Activated T-helper 1 cell treated with anti-CD3 and anti-CD28 coated beads, Interleukin-12 subunit alpha, Interleukin-12 subunit beta, Interleukin-2, Interleukin-4 antibody, amounts not matched to agents 30 ng/mL and 10 ng/mL and 1 ng/mL, durations not matched to agents 14 hours and 24 hours and 36 hours (primary cell): ENCODE results near the gene CD37. TPM values are rescaled to one million over a fixed set of nuclear protein-coding genes. Genes with fewer than 3 reads are reported as not detected.

ENCODE experiments used
- DNase-seq: peaks from one replicate; pipeline ENCODE4 v3.0.0; 2021; ENCODE audit warnings: low spot score
- H3K27ac Mint-ChIP-seq: one replicate; pipeline ENCODE4 v1.8.0; 2021; ENCODE audit warnings: mild to moderate bottlenecking, mixed read lengths
- H3K27me3 Mint-ChIP-seq: one replicate; pipeline ENCODE4 v1.8.0; 2022; ENCODE audit warnings: mild to moderate bottlenecking, moderate library complexity, mixed read lengths; ENCODE audit not compliant: insufficient read depth
- H3K36me3 Mint-ChIP-seq: one replicate; pipeline ENCODE4 v1.8.0; 2021; ENCODE audit warnings: low read depth, mixed read lengths
- H3K4me1 Mint-ChIP-seq: one replicate; pipeline ENCODE4 v1.8.0; 2021; ENCODE audit warnings: low read depth, mixed read lengths
- H3K4me3 Mint-ChIP-seq: one replicate; pipeline ENCODE4 v1.8.0; 2021; ENCODE audit warnings: mild to moderate bottlenecking, moderate library complexity, mixed read lengths
- H3K9me3 Mint-ChIP-seq: one replicate; pipeline ENCODE4 v1.8.0; 2021; ENCODE audit warnings: mixed read lengths
- intact Hi-C: fragments of 100-400 bp; cut with micrococcal nuclease; formaldehyde crosslinking; loops from one replicate; pipeline ENCODE4 v1.15.1; 2024
- total RNA-seq: library from RNA; stranded (reverse); gene quantifications from 2 replicates; pipeline ENCODE4 v1.2.3, GENCODE V29; 2022

CD37 gene
- total RNA-seq, 1 donor from 2014 or later: 129 TPM

GRCh38 chr19:49342291-49342721 is 7.1 kb downstream of the CD37 start:
- Mint-ChIP-seq H3K9me3 (no peaks in the 10 kb centered on the region), H3K4me1 (peaks cover 22% of the 10 kb centered on the region), H3K27me3 (no peaks in the 10 kb centered on the region), H3K27ac (no peak overlapping the region), H3K4me3 (no peak overlapping the region), H3K36me3 (peaks cover 27% of the 10 kb centered on the region)
- intact Hi-C loops: no loop called here
- no peak for DNase-seq

- Mint-ChIP-seq H3K27ac (no peak overlapping the region), H3K4me1 (peaks cover 21% of the 10 kb centered on the region), H3K9me3 (no peaks in the 10 kb centered on the region), H3K4me3 (no peak overlapping the region), H3K27me3 (no peaks in the 10 kb centered on the region), H3K36me3 (peaks cover 22% of the 10 kb centered on the region)
- DNase-seq: no peak
- intact Hi-C loops: no loop called here
Measured at GRCh38 chr19:49343123-49343522, 7.9 kb downstream of the CD37 start.

- H3K36me3 Mint-ChIP-seq: peaks cover 12% of the 10 kb centered on the region
Measured at GRCh38 chr19:49344505-49345423, 9.6 kb downstream of the CD37 start.

GRCh38 chr19:49347191-49347590 is 12.0 kb downstream of the CD37 start:
- peaks cover 4% of the 10 kb centered on the region for H3K36me3 Mint-ChIP-seq
- intact Hi-C loops: no loop called here
- H3K9me3 Mint-ChIP-seq: no peaks in the 10 kb centered on the region
- H3K27me3 Mint-ChIP-seq: peaks cover 3% of the 10 kb centered on the region
- H3K4me1 Mint-ChIP-seq: peaks cover 6% of the 10 kb centered on the region
- no peak overlapping the region for H3K27ac Mint-ChIP-seq
- H3K4me3 Mint-ChIP-seq: no peak overlapping the region
- no peak for DNase-seq

More at GRCh38 chr19:49344505-49345423, 9.6 kb downstream of the CD37 start:
- H3K4me3 Mint-ChIP-seq: no peak overlapping the region
- H3K4me1 Mint-ChIP-seq: peaks cover 14% of the 10 kb centered on the region
- DNase-seq: no peak
- no peaks in the 10 kb centered on the region for H3K9me3 Mint-ChIP-seq
- intact Hi-C loops: no loop called here
- H3K27ac Mint-ChIP-seq: no peak overlapping the region
- no peaks in the 10 kb centered on the region for H3K27me3 Mint-ChIP-seq

- peaks cover 6% of the 10 kb centered on the region for H3K4me1 Mint-ChIP-seq
- peaks cover 4% of the 10 kb centered on the region for H3K36me3 Mint-ChIP-seq
- no peaks in the 10 kb centered on the region for H3K9me3 Mint-ChIP-seq
- H3K27me3 Mint-ChIP-seq: peaks cover 3% of the 10 kb centered on the region
- H3K4me3 Mint-ChIP-seq: no peak overlapping the region
- H3K27ac Mint-ChIP-seq: no peak overlapping the region
- intact Hi-C loops: no loop called here
- no peak for DNase-seq
Measured at GRCh38 chr19:49347835-49348234, 12.6 kb downstream of the CD37 start.

- no peaks in the 10 kb centered on the region for H3K9me3 Mint-ChIP-seq
- no peak overlapping the region for H3K27ac Mint-ChIP-seq
- peaks cover 3% of the 10 kb centered on the region for H3K27me3 Mint-ChIP-seq
- peaks cover 6% of the 10 kb centered on the region for H3K4me1 Mint-ChIP-seq
- intact Hi-C loops: no loop called here
- H3K4me3 Mint-ChIP-seq: no peak overlapping the region
- DNase-seq: no peak
- peaks cover 4% of the 10 kb centered on the region for H3K36me3 Mint-ChIP-seq
Measured at GRCh38 chr19:49348305-49349189, 13.3 kb downstream of the CD37 start.

- no peak overlapping the region for H3K27ac Mint-ChIP-seq
- DNase-seq: no peak
- no peaks in the 10 kb centered on the region for H3K9me3 Mint-ChIP-seq
- H3K36me3 Mint-ChIP-seq: peaks cover 3% of the 10 kb centered on the region
- no peak overlapping the region for H3K4me3 Mint-ChIP-seq
- intact Hi-C loops: no loop called here
- peaks cover 3% of the 10 kb centered on the region for H3K27me3 Mint-ChIP-seq
- peaks cover 5% of the 10 kb centered on the region for H3K4me1 Mint-ChIP-seq
Measured at GRCh38 chr19:49349567-49349966, 14.4 kb downstream of the CD37 start.

- Mint-ChIP-seq H3K4me1 (peaks cover 11% of the 10 kb centered on the region), H3K27ac (no peak overlapping the region), H3K9me3 (no peaks in the 10 kb centered on the region), H3K36me3 (no peaks in the 10 kb centered on the region), H3K27me3 (peaks cover 33% of the 10 kb centered on the region), H3K4me3 (no peak overlapping the region)
- DNase-seq: no peak
- intact Hi-C loops: no loop called here
Measured at GRCh38 chr19:49355909-49356353, 20.7 kb downstream of the CD37 start.

GRCh38 chr19:49356382-49356781 is 21.2 kb downstream of the CD37 start:
- H3K4me1 Mint-ChIP-seq: peaks cover 15% of the 10 kb centered on the region
- DNase-seq: no peak
- H3K27ac Mint-ChIP-seq: no peak overlapping the region
- H3K9me3 Mint-ChIP-seq: no peaks in the 10 kb centered on the region
- H3K36me3 Mint-ChIP-seq: no peaks in the 10 kb centered on the region
- H3K27me3 Mint-ChIP-seq: peaks cover 33% of the 10 kb centered on the region
- intact Hi-C loops: no loop called here
- no peak overlapping the region for H3K4me3 Mint-ChIP-seq

- Mint-ChIP-seq H3K36me3 (no peaks in the 10 kb centered on the region), H3K27me3 (peaks cover 40% of the 10 kb centered on the region), H3K27ac (no peak overlapping the region), H3K4me3 (no peak overlapping the region), H3K4me1 (peaks cover 16% of the 10 kb centered on the region), H3K9me3 (no peaks in the 10 kb centered on the region)
- intact Hi-C loops: no loop called here
- DNase-seq: no peak
Measured at GRCh38 chr19:49357186-49357585, 22.0 kb downstream of the CD37 start.

GRCh38 chr19:49359851-49360820 is 24.9 kb downstream of the CD37 start:
- intact Hi-C loops: no loop called here
- Mint-ChIP-seq H3K4me1 (peaks cover 16% of the 10 kb centered on the region), H3K9me3 (no peaks in the 10 kb centered on the region), H3K36me3 (no peaks in the 10 kb centered on the region), H3K27me3 (peaks cover 43% of the 10 kb centered on the region), H3K27ac (no peak overlapping the region), H3K4me3 (no peak overlapping the region)
- DNase-seq: no peak

- no peak overlapping the region for H3K4me3 Mint-ChIP-seq
- H3K27ac Mint-ChIP-seq: no peak overlapping the region
- peaks cover 41% of the 10 kb centered on the region for H3K27me3 Mint-ChIP-seq
- peaks cover 7% of the 10 kb centered on the region for H3K4me1 Mint-ChIP-seq
- H3K9me3 Mint-ChIP-seq: no peaks in the 10 kb centered on the region
- no peaks in the 10 kb centered on the region for H3K36me3 Mint-ChIP-seq
- intact Hi-C loops: loop anchor here (2.0 kb wide), 1 partner anchor 71 kb away; no protein-coding TSS in a partner anchor
- no peak for DNase-seq
Measured at GRCh38 chr19:49361438-49362047, 26.3 kb downstream of the CD37 start.
